Loucy (cell line): ENCODE data around the gene FBXO31.
A peak's percentile ranks its signal among the peaks of the same experiment; 100 is the strongest.

Experiments used
- H2AFZ ChIP-seq: fragments of 200-600 bp; sonication (generic); 2 replicates; pipeline ENCODE4 v1.6.0; 2016; ENCODE audit warnings: antibody characterized with exemption, mild to moderate bottlenecking, low read length, moderate library complexity
- H3F3A ChIP-seq: fragments of 200-600 bp; 2 replicates; pipeline ENCODE4 v1.6.0; 2016; ENCODE audit warnings: antibody characterized with exemption, low read depth, mild to moderate bottlenecking
- H3K27me3 ChIP-seq: fragments of 200-600 bp; sonication (generic); 2 replicates; pipeline ENCODE4 v1.6.1; 2014; ENCODE audit warnings: low read length, mild to moderate bottlenecking; ENCODE audit not compliant: insufficient read depth, poor library complexity, severe bottlenecking
- H3K36me3 ChIP-seq: fragments of 200-600 bp; sonication (generic); 2 replicates; pipeline ENCODE4 v1.6.1; 2016; ENCODE audit warnings: low read length; ENCODE audit not compliant: insufficient read depth
- H3K4me1 ChIP-seq: fragments of 200-600 bp; sonication (generic); 2 replicates; pipeline ENCODE4 v1.5.1; 2014; ENCODE audit warnings: low read length, mild to moderate bottlenecking; ENCODE audit not compliant: insufficient read depth, poor library complexity, severe bottlenecking
- H3K4me2 ChIP-seq: fragments of 200-600 bp; sonication (generic); 2 replicates; pipeline ENCODE4 v1.6.0; 2014; ENCODE audit warnings: antibody characterized with exemption, low read length, low read depth, mild to moderate bottlenecking; ENCODE audit not compliant: poor library complexity, severe bottlenecking
- H3K4me3 ChIP-seq: fragments of 200-600 bp; sonication (generic); 2 replicates; pipeline ENCODE4 v1.5.1; 2014; ENCODE audit warnings: low read length, mild to moderate bottlenecking, mixed read lengths; ENCODE audit not compliant: poor library complexity, severe bottlenecking
- H3K79me2 ChIP-seq: fragments of 200-600 bp; sonication (generic); 2 replicates; pipeline ENCODE4 v1.6.1; 2014; ENCODE audit warnings: low read length; ENCODE audit not compliant: insufficient read depth
- H3K9ac ChIP-seq: fragments of 200-600 bp; sonication (generic); 2 replicates; pipeline ENCODE4 v1.6.0; 2014; ENCODE audit warnings: mild to moderate bottlenecking, low read depth, low read length, moderate library complexity; ENCODE audit not compliant: poor library complexity, severe bottlenecking
- H3K9me2 ChIP-seq: fragments of 200-600 bp; sonication (generic); replicated peaks from 2 replicates; pipeline ENCODE4 v1.6.1; 2016; ENCODE audit warnings: low read depth, low read length, mixed read lengths
- H3K9me3 ChIP-seq: fragments of 200-600 bp; sonication (generic); 2 replicates; pipeline ENCODE4 v1.6.1; 2014; ENCODE audit warnings: mild to moderate bottlenecking, antibody characterized with exemption, low read length, low read depth; ENCODE audit not compliant: insufficient read depth
- H4K20me1 ChIP-seq: fragments of 200-600 bp; sonication (generic); 2 replicates; pipeline ENCODE4 v1.6.0; 2014; ENCODE audit warnings: antibody characterized with exemption, low read length, mild to moderate bottlenecking; ENCODE audit not compliant: insufficient read depth, poor library complexity, severe bottlenecking
- EZH2phosphoT487 ChIP-seq: fragments of 200-600 bp; IDR thresholded peaks from 2 replicates; pipeline ENCODE4 v1.6.1; 2018; ENCODE audit warnings: antibody characterized with exemption, mild to moderate bottlenecking, moderate library complexity, borderline replicate concordance
- TF ChIP-seq, protein P1 (sequence below): fragments of 200-600 bp; sonication (generic); conservative IDR thresholded peaks from 2 replicates; pipeline ENCODE4 v1.5.1; 2014; ENCODE audit warnings: mild to moderate bottlenecking, antibody characterized with exemption, low read length

Gene FBXO31

DNA sequence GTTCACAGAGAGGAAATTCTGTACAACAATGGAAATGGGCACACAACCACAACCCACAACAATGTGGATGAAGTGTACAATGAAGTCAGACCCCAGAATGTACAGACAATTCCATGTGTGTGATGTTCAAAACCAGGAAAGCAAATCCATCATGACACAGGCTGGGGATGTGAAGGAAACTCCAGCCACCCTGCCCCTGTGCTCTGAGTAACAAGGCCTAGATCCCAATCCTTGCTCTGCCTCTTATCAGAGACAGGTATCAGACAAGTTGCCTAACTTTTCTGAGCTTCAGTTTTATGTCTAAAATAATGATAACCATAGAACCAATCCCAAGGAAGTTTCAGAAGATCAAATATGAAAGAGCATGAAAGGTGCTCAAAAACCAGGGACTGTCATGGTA is 64.6 kb downstream of the FBXO31 start:
- Histone ChIP-seq H3K79me2 (peaks cover 19% of the 10 kb centered on the region), H3K36me3 (no peaks in the 10 kb centered on the region), H3K9ac (peak overlapping the region; percentile 99), H2AFZ (no peak overlapping the region), H4K20me1 (no peaks in the 10 kb centered on the region), H3K4me2 (peak overlapping the region; percentile 90), H3K4me3 (peak overlapping the region; percentile 86), H3K4me1 (peaks cover 20% of the 10 kb centered on the region), H3K27me3 (peaks cover 7% of the 10 kb centered on the region), H3F3A (no peaks in the 10 kb centered on the region), H3K9me2 (no peaks in the 10 kb centered on the region), H3K9me3 (no peaks in the 10 kb centered on the region)
- TF ChIP-seq, protein P1, sequence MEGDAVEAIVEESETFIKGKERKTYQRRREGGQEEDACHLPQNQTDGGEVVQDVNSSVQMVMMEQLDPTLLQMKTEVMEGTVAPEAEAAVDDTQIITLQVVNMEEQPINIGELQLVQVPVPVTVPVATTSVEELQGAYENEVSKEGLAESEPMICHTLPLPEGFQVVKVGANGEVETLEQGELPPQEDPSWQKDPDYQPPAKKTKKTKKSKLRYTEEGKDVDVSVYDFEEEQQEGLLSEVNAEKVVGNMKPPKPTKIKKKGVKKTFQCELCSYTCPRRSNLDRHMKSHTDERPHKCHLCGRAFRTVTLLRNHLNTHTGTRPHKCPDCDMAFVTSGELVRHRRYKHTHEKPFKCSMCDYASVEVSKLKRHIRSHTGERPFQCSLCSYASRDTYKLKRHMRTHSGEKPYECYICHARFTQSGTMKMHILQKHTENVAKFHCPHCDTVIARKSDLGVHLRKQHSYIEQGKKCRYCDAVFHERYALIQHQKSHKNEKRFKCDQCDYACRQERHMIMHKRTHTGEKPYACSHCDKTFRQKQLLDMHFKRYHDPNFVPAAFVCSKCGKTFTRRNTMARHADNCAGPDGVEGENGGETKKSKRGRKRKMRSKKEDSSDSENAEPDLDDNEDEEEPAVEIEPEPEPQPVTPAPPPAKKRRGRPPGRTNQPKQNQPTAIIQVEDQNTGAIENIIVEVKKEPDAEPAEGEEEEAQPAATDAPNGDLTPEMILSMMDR, result no peak
- no peak for TF ChIP-seq EZH2phosphoT487

DNA sequence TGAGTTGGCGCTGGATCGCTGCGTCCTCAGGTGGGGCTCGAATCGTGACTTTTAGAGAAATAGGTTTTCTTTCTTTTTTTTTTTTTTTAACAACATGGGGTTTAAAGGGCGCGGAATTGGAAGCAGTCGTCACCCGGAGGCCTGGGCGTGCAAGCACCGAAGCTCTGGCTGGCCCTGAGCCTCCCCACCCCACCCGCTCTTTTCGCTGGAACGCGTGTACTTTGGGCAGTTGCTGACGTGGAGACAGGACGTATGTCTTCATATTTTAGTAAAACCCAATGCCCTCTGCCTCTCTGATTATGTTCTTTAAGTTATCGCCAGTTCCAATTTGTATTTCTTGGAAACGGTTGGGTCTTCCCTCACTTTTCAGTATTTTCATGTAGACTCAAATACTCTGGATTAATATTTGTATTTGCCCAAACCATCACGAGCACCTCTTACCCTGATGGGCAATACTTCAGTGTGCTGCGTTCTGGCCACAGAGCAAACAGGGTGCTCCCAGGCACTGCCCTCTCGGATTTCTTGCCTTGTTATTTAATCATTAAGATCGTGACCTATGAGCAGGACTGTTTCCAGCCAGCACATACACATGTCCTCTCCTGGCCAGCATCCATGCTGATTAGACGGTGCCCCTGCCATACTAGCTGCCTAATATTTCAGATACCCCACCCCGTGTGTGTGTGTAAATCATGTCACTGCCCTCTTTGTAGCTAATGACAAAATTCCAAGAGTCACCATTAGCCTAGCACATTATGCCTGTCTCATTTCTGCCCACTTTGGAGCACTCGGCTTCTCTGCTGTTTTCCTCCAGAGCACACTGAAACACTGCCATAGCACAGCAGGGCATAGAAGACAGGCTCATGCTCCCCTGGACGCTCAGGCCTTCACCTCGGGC is 65.6 kb downstream of the FBXO31 start:
- Histone ChIP-seq H3K4me2 (peak overlapping the region; percentile 90), H3K9me3 (no peaks in the 10 kb centered on the region), H3K9ac (peak overlapping the region; percentile 99), H4K20me1 (no peaks in the 10 kb centered on the region), H2AFZ (peak overlapping the region; percentile 94), H3F3A (no peaks in the 10 kb centered on the region), H3K27me3 (peaks cover 7% of the 10 kb centered on the region), H3K79me2 (peaks cover 19% of the 10 kb centered on the region), H3K4me3 (peak overlapping the region; percentile 86), H3K9me2 (no peaks in the 10 kb centered on the region), H3K4me1 (peaks cover 20% of the 10 kb centered on the region), H3K36me3 (no peaks in the 10 kb centered on the region)
- TF ChIP-seq, protein P1, result no peak
- TF ChIP-seq EZH2phosphoT487, result no peak

DNA sequence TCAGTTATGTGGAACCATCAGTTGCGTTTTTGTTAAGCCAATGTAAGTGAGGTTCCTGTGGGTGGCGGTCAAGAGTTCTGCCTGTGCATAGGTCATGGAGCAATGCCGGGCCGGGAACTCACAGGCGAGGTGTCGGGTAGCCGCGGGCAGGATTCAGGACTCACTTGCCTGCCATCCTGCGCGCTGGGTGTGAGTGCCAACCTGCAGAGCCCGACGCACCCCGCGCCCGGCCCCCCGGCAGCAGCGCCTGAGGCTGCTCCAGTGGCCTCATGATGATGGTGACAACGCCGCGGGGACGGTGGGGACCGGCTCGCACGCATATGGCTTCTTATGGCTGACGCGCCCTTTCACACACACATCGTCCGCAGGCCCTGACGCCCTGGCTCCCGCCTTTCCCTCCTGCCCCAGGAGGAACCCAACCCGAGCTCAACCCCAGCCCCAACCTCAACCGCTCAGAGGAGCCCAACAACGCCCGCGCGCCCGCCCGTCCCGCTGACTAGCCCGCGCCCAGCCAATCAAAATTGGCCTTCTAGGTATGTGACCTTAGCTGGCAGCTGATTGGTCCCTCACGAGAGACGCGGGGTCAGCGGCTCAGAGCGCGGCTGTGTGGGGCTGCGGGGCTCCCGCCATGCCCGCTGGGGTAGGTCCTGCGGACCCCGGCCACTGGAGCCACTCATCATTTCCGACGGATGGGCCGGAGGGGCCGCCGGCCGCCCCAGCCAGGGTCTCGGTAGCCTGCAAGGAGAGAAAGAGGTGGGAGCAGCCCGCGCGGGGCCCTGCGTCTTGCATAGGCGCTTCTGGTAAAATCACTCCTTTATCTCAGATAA is 66.4 kb downstream of the FBXO31 start, which contains the start of gene C16orf95:
Gene C16orf95, minus strand, starts transcription at position 470 of the 827 bp plus-strand sequence. Its CDS starts 150 bp downstream, at position 320.
- Histone ChIP-seq H3K27me3 (peaks cover 7% of the 10 kb centered on the region), H4K20me1 (no peaks in the 10 kb centered on the region), H3K4me1 (peaks cover 20% of the 10 kb centered on the region), H3K4me2 (peak within 1 kb of the TSS; percentile 90), H3K9me3 (no peaks in the 10 kb centered on the region), H3K36me3 (no peaks in the 10 kb centered on the region), H3F3A (no peaks in the 10 kb centered on the region), H3K9ac (peak within 1 kb of the TSS; percentile 99), H3K9me2 (no peaks in the 10 kb centered on the region), H3K79me2 (peaks cover 19% of the 10 kb centered on the region), H3K4me3 (peak within 1 kb of the TSS; percentile 86), H2AFZ (peak within 1 kb of the TSS; percentile 94)
- TF ChIP-seq, protein P1, result peak; percentile 69
- TF ChIP-seq EZH2phosphoT487, result no peak
